ENCODE data around the gene PACRG. TPM values are rescaled to one million over a fixed set of nuclear protein-coding genes. Genes with fewer than 3 reads are reported as not detected.

Gene PACRG
- total and polyA plus RNA-seq, 2 of the 8 experiments (the other 6 are each of a cell fraction or from before 2014, with no cell fraction given): 0.44 to 0.54 TPM

GRCh38 chr6:163201855-163202254 lies 474.1 kb downstream of the PACRG start (continued):
- TF ChIP-seq CHD7 (IDR thresholded peaks at IDR 0.05; ENCODE audit: insufficient replicate concordance, low read length) (no peak), RXRA (IDR thresholded peaks at IDR 0.05; ENCODE audit: insufficient read depth, low read depth, low read length) (no peak), KDM1A (IDR thresholded peaks at IDR 0.05; ENCODE audit: borderline replicate concordance, low read length) (no peak)
